NCI-H2196 treated with DMSO at 0.1 percent for 48 hours (cell line): Measurements from ENCODE around the gene SIPA1L2.

Experiments used
- DNase-seq: peaks from one replicate; lab custom pipeline; 2025; ENCODE audit not compliant: unreplicated experiment; lab: John Stamatoyannopoulos, UW

The SIPA1L2 gene

DNA sequence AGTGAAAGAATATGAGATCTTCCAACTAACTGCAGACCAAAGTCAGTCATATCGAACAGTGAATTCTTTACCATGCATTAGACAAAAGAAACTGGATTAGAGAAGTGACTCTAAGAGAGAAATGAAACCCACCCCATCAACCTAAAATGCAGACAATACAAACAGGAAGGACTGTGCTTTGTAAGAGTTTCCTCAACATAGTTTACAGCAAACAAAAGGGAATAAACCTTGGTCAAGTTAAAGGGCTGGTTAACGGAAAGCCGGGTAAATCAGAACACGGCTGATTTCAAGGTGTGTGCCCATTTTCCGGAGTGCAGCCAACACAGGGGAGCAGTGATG lies 39.2 kb downstream of the SIPA1L2 start:
- no peak for DNase-seq

DNA sequence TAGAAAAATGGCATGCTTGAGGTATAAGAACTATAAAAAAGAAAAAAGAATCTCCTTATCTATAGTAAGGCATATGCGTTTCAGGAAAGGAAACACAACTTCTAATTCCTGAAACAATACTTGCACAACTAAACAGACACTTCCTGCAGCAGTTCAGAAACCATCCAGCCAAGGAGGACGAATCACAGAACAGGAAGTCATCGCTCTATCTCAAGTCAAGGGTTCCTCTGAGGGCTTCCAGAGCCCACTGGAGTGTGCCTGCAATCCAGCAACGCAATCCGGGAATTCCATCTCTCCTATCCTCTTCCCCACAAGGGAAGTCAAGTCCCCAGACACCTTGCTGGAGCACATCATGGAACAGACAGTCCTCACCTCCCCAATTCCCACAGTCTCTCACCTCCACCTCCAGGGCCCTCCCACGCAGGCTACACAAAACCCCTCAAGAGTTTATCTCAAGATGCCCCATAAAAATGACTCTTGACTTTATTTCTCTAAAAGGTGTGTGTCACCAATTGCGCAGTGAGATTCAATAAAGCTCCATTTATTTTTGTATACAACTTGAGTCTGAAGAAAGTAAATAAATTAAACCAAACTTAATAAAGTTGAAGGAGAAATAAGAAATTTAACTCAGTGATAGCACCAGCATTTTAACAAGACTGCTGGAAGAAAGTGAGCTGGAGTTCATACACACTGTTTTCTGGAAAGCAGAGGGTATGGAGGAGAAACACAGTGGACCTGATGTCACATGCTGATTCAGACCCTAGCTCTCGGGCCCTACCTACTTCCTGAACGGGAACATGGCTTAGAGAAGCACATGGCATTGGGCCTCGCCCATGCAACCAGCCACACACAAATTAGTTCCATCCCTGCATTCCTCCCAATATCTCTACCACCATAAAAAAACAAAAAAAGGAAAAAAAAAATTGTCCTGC lies 39.9 kb downstream of the SIPA1L2 start:
- no peak for DNase-seq

DNA sequence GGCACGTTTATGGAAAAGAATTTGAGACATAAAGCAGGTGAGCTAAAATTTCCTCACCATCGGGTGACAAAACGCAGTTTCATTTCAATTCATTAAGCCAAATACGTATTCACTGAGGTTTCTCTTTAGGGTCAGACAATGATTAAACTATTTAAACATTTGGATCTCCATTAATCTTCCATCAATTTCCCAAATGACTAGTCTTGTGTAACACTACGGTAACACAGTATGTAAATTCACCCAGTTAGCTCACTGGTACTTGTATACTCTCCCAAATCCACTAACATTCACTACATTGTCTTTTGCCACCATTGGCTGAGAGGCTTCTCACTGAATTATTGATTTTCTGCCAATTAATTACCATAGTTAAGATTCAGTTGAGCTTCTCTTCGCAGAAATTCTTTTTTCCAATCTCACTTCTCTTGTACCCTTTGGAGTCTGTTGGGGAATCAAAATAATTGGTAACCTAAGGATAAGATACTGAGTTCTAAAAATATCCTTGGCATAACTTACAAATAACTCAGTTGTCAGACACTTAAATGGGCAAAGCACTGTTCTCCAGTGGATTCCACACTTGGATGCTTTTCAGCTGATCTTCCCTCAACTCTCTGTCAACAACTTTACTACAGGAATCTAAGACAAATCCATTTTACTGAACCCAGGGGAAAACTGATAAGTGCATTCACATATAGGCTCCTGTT lies 40.7 kb downstream of the SIPA1L2 start:
- DNase-seq = no peak

DNA sequence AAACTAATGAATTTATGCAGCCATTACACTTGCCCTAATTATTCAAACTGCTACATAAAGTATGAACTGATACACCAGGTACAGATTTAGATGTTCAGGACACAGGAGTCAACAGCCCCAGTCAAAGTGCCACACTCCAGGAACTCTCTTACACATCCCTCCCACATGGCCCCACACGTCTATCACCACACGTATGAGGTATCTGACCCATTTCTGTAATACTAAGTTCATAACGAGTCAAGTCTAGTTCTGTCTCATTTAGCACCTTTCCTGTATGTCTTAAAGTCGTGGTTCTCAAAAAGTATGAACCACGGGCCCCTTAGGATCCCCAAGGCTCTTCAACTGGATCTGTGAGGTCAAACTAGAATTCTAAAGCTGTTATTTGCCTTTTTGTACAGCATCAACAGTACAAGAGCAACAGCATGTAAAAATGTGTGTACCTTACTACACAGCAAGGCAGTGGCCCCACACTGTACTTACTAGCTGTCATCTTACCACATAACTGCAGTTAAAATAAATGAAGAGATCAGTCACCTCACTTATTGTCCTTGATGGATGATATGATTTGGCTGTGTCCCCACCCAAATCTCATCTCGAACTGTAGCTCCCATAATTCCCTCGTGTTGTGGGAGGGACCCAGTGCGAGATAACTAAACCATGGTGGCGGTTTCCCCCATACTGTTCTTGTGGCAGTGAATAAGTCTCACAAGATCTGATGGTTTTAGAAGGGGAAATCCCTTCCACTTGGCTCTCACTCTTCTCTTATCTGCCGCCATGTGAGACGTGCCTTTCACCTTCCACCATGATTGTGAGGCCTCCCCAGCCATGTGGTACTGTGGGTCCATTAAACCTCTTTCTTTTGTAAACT lies 42.6 kb downstream of the SIPA1L2 start:
- DNase-seq = no peak

DNA sequence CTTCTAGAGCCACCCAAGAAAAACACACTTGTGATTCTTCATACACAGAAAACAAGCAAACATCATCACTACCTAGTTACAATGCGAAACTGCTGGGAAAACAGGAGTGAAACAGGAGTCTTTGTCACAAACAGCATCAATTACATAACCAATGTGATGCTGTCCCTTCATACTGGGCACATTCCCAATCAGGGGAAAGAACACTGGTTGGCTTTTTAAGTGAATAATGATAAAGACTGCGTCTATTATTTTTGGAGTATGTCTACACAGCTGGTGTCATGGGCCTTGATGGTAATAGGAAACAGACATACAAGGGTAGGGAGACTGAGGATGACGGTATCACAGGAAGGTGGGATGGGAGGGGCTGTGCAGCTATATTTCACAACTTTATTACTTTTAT lies 43.3 kb downstream of the SIPA1L2 start:
- no peak for DNase-seq

DNA sequence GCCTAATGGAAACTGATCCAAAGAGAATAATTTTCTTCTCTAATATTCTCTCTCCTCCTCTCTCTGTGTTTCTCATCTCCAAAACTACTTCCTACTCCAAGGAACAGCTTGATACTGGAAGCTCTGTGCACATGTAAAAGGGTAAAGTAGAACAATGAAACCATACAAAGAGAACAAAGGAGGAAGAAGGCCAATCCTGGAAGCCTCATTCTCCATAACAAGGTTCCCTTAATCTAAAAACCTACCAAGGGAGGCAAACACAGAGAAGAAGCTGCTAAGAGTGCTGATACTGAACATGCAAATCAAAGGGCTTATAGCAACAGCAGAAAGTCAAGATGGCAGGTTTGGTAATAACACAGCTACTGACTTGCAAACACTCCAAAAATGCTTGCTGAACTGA lies 44.4 kb downstream of the SIPA1L2 start:
- DNase-seq = no peak

DNA sequence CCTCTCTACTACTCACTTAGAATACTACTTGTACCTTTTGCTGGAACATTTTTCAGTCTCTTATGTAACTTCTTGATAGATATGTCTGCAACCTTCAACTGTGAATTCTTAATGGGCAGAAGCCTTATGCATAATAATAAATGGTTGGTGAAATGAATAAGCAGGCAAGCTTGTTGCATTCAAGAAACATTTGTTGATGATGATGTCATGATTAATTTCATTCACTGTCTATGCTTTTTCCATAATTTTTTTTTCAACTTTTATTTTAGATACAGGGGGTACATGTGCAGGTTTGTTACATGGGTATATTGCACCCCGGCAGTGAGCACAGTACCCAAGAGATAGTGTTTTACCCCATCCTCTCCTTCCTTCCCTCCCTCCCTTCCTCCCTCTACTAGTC lies 48.0 kb downstream of the SIPA1L2 start:
- DNase-seq = no peak
